Measurements from ENCODE around the gene THSD7B.

Gene THSD7B

DNA sequence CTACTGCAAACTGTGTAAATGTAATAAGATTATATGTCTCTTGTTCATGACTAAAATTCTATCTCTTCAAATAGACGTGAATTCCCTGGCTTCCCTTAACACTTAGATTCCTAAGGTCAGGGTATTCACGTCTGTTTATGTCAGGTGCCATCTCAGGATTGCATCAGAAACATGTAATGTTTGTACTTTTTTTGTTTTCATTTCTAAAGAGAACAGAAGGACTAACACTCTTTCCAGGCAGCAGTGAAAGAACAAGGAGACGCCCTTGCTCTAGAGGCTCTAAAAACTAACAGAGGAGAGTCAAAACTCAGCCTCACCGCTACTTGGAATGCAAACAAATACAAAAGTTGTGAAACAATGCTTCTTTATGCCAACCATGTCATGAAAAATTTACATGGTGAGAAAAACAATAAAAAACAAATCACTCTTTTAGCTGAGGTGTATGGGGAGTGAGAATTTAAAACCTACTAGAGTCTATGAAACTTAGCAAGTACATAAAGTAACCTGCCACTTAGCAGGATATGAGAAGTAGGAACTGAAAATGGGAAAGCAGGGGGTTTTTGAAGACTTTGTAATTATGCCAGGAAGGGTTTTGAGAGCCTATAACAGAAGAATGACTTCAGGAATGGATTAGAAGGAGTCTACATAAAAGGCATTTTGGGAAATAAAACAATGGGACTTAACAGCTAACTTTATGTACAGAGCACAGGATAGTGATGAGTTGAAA, 522.7 kb downstream of the THSD7B start:
- TF ChIP-seq, protein P1, sequence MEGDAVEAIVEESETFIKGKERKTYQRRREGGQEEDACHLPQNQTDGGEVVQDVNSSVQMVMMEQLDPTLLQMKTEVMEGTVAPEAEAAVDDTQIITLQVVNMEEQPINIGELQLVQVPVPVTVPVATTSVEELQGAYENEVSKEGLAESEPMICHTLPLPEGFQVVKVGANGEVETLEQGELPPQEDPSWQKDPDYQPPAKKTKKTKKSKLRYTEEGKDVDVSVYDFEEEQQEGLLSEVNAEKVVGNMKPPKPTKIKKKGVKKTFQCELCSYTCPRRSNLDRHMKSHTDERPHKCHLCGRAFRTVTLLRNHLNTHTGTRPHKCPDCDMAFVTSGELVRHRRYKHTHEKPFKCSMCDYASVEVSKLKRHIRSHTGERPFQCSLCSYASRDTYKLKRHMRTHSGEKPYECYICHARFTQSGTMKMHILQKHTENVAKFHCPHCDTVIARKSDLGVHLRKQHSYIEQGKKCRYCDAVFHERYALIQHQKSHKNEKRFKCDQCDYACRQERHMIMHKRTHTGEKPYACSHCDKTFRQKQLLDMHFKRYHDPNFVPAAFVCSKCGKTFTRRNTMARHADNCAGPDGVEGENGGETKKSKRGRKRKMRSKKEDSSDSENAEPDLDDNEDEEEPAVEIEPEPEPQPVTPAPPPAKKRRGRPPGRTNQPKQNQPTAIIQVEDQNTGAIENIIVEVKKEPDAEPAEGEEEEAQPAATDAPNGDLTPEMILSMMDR (IDR thresholded peaks at IDR 0.05; ENCODE audit: borderline replicate concordance, control extremely low read depth, extremely low read depth, insufficient read depth, missing control alignments): no peak
- in situ Hi-C loops (cut with MboI; ENCODE audit: low sequenced_read_pairs, unreplicated experiment): no loop called here
- DNase-seq (ENCODE audit: low spot score): no peak

DNA sequence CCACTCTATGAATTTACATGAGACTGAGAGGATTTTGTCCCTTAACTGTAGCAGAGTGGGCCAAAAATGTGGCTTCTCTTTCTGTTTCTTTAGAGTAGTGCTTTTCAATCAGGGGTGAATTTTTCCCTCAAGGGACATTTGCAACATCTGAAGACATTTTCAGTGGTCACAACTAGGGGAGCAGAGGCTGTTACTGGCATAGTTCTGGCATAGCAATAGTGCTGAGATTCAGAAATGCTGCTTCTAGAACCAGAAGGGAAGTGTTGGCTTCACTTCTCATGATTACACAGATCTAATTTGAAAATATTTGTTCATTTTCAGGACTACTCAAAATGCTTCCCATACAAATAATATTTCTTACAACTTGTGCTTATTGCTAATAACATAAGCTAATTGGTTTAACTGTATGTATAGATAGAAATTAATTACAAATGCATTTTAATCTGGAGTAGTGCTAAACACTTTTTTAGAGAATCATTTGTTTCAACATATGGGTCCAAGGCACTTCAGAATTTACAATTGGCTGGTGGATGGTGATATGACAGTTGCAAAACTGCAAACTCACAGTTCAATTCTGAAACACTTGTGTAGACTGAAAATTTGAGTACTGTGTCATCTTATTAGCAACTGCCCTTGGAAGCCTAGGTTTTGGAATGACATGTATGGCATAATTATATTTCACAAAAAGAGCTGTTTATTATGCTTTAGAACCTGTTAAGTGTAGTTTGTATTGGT, 526.7 kb downstream of the THSD7B start:
- in situ Hi-C loops (cut with MboI; ENCODE audit: low sequenced_read_pairs, unreplicated experiment): no loop called here
- TF ChIP-seq, protein P1 (IDR thresholded peaks at IDR 0.05; ENCODE audit: borderline replicate concordance, control extremely low read depth, extremely low read depth, insufficient read depth, missing control alignments): no peak
- no peak for DNase-seq (ENCODE audit: low spot score)

DNA sequence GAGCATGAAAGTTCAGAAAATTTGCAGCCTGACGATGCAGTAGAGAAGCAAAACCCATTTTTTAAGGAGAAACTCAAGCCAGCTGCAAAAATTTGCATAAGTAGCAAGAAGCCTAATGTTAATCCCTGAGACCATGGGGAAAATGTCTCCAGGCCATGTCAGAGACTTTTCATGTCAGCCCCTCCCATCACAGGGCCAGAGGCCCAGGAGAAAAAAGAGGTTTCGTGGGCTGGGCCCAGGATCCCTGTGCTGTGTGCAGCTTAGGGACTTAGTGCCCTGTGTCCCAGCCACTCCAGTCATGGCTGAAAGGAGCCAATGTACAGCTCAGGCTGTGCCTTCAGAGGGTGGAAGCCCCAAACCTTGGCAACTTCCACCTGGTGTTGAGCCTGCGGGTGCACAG, 533.0 kb downstream of the THSD7B start:
- DNase-seq (ENCODE audit: low spot score): no peak
- in situ Hi-C loops (cut with MboI; ENCODE audit: low sequenced_read_pairs, unreplicated experiment): no loop called here
- TF ChIP-seq, protein P1 (IDR thresholded peaks at IDR 0.05; ENCODE audit: borderline replicate concordance, control extremely low read depth, extremely low read depth, insufficient read depth, missing control alignments): no peak

DNA sequence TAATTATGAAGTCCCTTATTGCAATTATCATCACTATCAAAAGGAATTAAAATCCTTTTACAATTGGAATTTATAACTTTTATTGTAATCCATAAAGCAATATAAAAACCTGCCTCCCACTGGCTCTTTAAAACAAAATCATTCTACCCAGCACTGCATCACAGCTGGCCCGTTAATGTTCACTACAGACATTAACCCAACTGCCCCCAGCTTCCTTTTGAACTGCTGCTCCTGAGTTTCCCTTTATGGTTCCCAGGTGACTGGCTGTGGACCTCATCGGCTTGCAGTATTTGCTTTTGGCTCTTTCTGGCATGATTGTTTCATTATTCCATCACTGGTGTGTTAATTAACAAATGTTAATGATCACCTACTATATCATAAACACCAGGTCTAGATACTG, 535.6 kb downstream of the THSD7B start:
- DNase-seq (ENCODE audit: low spot score): no peak
- TF ChIP-seq, protein P1 (IDR thresholded peaks at IDR 0.05; ENCODE audit: borderline replicate concordance, control extremely low read depth, extremely low read depth, insufficient read depth, missing control alignments): no peak
- in situ Hi-C loops (cut with MboI; ENCODE audit: low sequenced_read_pairs, unreplicated experiment): no loop called here

DNA sequence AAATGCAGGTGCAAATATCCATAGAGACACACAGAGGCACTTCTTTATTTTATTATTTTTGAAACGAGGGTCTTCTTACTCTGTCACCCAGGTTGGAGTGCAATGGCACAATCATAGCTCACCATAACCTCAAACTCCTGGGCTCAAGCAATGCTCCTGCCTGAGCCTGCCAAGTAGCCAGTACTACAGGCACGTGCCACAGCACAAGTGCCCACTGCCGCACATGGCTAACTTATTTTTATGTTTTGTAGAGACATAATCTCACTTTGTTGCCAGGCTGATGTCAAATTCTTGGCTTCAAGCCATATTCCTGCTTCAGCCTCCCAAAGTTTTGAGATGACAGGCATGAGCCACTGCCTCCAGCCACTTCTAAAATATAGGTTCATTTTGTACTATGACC, 537.6 kb downstream of the THSD7B start:
- TF ChIP-seq, protein P1 (IDR thresholded peaks at IDR 0.05; ENCODE audit: borderline replicate concordance, control extremely low read depth, extremely low read depth, insufficient read depth, missing control alignments): no peak
- in situ Hi-C loops (cut with MboI; ENCODE audit: low sequenced_read_pairs, unreplicated experiment): no loop called here

DNA sequence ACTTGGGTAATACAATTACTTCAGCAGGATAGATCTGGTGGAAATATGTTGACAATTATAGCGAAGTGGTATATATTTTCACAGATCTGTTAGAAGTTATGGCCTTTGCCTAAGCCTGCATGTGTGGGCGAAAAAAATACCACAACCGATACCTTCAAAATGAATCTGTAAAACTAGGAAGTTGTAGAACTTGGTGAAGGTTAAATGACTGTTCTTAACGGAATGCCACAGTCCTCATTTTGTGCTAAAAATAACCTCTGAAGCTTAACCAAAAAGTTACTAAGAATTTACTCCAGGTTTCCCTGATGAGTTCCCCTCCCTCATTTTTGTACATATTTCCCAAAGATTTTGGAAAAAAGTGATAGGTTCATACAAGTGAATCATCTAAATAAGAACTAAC, 550.7 kb downstream of the THSD7B start:
- DNase-seq (ENCODE audit: low spot score): no peak
- TF ChIP-seq, protein P1 (IDR thresholded peaks at IDR 0.05; ENCODE audit: borderline replicate concordance, control extremely low read depth, extremely low read depth, insufficient read depth, missing control alignments): no peak
- in situ Hi-C loops (cut with MboI; ENCODE audit: low sequenced_read_pairs, unreplicated experiment): no loop called here

More for the DNA sequence above, 537.6 kb downstream of the THSD7B start:
- DNase-seq (ENCODE audit: low spot score): no peak

Measured in GM13976 (cell line).